Endothelial cell of umbilical vein (primary cell): ENCODE measurements around the gene TCERG1L.

Experiments
- EZH2 ChIP-seq: IDR thresholded peaks from 2 replicates; pipeline ENCODE4 v1.6.1; 2012; ENCODE audit warnings: borderline replicate concordance, low read depth, mild to moderate bottlenecking, moderate library complexity, low read length, inconsistent platforms; ENCODE audit not compliant: severe bottlenecking
- JUN ChIP-seq: IDR thresholded peaks from 2 replicates; pipeline ENCODE4 v1.6.1; 2011; ENCODE audit warnings: borderline replicate concordance, low read depth; ENCODE audit not compliant: insufficient read length, insufficient read depth
- POLR2A ChIP-seq: IDR thresholded peaks from 2 replicates; pipeline ENCODE4 v1.6.1; 2012; ENCODE audit warnings: low read depth, mild to moderate bottlenecking, control low read depth, low read length
- TF ChIP-seq, protein P1 (sequence below), 2 donors: IDR thresholded peaks; 1 replicate in 1 of 2; 2 replicates in 1 of 2; pipeline ENCODE4 v1.5.1; 2011; ENCODE audit warnings: low read length in 2 of 2, mild to moderate bottlenecking in 2 of 2, moderate library complexity in 2 of 2, control low read depth in 1 of 2, inconsistent platforms in 1 of 2, low read depth in 1 of 2; ENCODE audit not compliant: insufficient read depth in 1 of 2; ENCODE audit errors: extremely low read depth in 1 of 2
- TF ChIP-seq, protein P2 (sequence below): IDR thresholded peaks from 2 replicates; pipeline ENCODE4 v1.6.1; 2011; ENCODE audit not compliant: insufficient read depth, insufficient read length

DNA sequence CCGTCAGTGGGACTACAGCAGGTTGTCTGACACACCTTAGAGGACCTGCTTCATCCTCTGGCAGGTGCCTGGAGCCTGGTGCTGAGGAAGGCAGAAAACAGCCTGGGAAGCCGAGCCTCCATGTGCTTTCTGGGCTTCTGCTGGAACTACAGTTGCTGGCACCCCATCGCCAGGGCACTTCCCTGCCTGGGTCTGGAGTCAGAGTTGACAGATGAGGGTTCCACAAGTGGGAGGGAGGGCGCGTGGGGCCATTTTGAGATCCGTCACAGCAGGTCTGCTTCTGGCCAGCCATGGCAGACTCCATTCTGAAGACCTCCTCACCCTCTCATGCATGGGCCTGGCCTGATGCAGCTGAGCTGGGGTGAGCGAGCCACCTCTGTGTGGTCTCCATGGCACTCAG lies 33.2 kb upstream of the TCERG1L start:
- TF ChIP-seq, protein P1, sequence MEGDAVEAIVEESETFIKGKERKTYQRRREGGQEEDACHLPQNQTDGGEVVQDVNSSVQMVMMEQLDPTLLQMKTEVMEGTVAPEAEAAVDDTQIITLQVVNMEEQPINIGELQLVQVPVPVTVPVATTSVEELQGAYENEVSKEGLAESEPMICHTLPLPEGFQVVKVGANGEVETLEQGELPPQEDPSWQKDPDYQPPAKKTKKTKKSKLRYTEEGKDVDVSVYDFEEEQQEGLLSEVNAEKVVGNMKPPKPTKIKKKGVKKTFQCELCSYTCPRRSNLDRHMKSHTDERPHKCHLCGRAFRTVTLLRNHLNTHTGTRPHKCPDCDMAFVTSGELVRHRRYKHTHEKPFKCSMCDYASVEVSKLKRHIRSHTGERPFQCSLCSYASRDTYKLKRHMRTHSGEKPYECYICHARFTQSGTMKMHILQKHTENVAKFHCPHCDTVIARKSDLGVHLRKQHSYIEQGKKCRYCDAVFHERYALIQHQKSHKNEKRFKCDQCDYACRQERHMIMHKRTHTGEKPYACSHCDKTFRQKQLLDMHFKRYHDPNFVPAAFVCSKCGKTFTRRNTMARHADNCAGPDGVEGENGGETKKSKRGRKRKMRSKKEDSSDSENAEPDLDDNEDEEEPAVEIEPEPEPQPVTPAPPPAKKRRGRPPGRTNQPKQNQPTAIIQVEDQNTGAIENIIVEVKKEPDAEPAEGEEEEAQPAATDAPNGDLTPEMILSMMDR (IDR thresholded peaks at IDR 0.05; ENCODE audit: extremely low read depth in 1 of 2, insufficient read depth in 1 of 2, low read depth in 1 of 2, low read length in 2 of 2) = no peak
- TF ChIP-seq POLR2A (no peak), EZH2 (no peak), JUN (no peak)
- TF ChIP-seq, protein P2, sequence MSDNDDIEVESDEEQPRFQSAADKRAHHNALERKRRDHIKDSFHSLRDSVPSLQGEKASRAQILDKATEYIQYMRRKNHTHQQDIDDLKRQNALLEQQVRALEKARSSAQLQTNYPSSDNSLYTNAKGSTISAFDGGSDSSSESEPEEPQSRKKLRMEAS = no peak
